H9 (cell line): ENCODE results near the gene NRXN3. TPM values are rescaled to one million over a fixed set of nuclear protein-coding genes. Genes with fewer than 3 reads are reported as not detected.

Experiments
- DNase-seq: peaks from one replicate; pipeline ENCODE4 v3.0.0-alpha.2; 2017
- H2AFZ ChIP-seq: one replicate; pipeline ENCODE4 v1.6.1; 2013; ENCODE audit warnings: mild to moderate bottlenecking, low read length, control low read depth, moderate library complexity
- H2AK5ac ChIP-seq: 2 replicates; pipeline ENCODE4 v1.6.1; 2013; ENCODE audit warnings: low read length, control low read depth, mixed read lengths; ENCODE audit not compliant: insufficient read length
- H2BK120ac ChIP-seq: one replicate; pipeline ENCODE4 v1.6.1; 2013; ENCODE audit warnings: low read depth, mild to moderate bottlenecking, low read length, control low read depth, inconsistent platforms; ENCODE audit not compliant: poor library complexity, severe bottlenecking
- H2BK12ac ChIP-seq: 2 replicates; pipeline ENCODE4 v1.6.1; 2013; ENCODE audit warnings: low read length, control low read depth, mixed read lengths, low read depth; ENCODE audit not compliant: insufficient read length
- H2BK15ac ChIP-seq: 2 replicates; pipeline ENCODE4 v1.6.1; 2013; ENCODE audit warnings: low read depth, low read length, control low read depth
- H2BK20ac ChIP-seq: one replicate; pipeline ENCODE4 v1.6.1; 2013; ENCODE audit warnings: low read depth, mild to moderate bottlenecking, low read length, control low read depth, inconsistent platforms; ENCODE audit not compliant: poor library complexity, severe bottlenecking
- H2BK5ac ChIP-seq: 2 replicates; pipeline ENCODE4 v1.6.1; 2013; ENCODE audit warnings: low read length, control low read depth, mixed read lengths; ENCODE audit not compliant: insufficient read length
- H3K14ac ChIP-seq: 2 replicates; pipeline ENCODE4 v1.6.1; 2013; ENCODE audit warnings: low read length, control low read depth; ENCODE audit not compliant: insufficient read depth
- H3K18ac ChIP-seq: 2 replicates; pipeline ENCODE4 v1.6.1; 2013; ENCODE audit warnings: low read depth, mild to moderate bottlenecking, mixed read lengths, low read length, control low read depth; ENCODE audit not compliant: insufficient read length
- H3K23ac ChIP-seq: 2 replicates; pipeline ENCODE4 v1.6.1; 2013; ENCODE audit warnings: low read length, control low read depth, mixed read lengths, low read depth; ENCODE audit not compliant: insufficient read length
- H3K23me2 ChIP-seq: 2 replicates; pipeline ENCODE4 v1.6.1; 2013; ENCODE audit warnings: low read depth, mild to moderate bottlenecking, mixed read lengths, low read length, control low read depth; ENCODE audit not compliant: insufficient read length, poor library complexity, severe bottlenecking
- H3K27ac ChIP-seq: 2 replicates; pipeline ENCODE4 v1.5.1; 2013; ENCODE audit warnings: low read length, control low read depth, mixed read lengths, low read depth; ENCODE audit not compliant: insufficient read length
- H3K27me3 ChIP-seq: 2 replicates; pipeline ENCODE4 v1.6.1; 2013; ENCODE audit warnings: low read length, control low read depth, inconsistent platforms; ENCODE audit not compliant: insufficient read depth
- H3K4ac ChIP-seq: 2 replicates; pipeline ENCODE4 v1.6.1; 2013; ENCODE audit warnings: low read depth, mild to moderate bottlenecking, control low read depth, inconsistent platforms, low read length, moderate library complexity
- H3K4me1 ChIP-seq: 2 replicates; pipeline ENCODE4 v1.6.1; 2013; ENCODE audit warnings: low read length, control low read depth, inconsistent platforms; ENCODE audit not compliant: insufficient read depth
- H3K4me2 ChIP-seq: 2 replicates; pipeline ENCODE4 v1.6.1; 2013; ENCODE audit warnings: low read length, control low read depth, mixed read lengths; ENCODE audit not compliant: insufficient read length, insufficient read depth
- H3K56ac ChIP-seq: 2 replicates; pipeline ENCODE4 v1.6.1; 2013; ENCODE audit warnings: low read depth, mild to moderate bottlenecking, mixed read lengths, low read length, control low read depth; ENCODE audit not compliant: insufficient read length
- H3K79me1 ChIP-seq: 2 replicates; pipeline ENCODE4 v1.6.1; 2013; ENCODE audit warnings: low read depth, mild to moderate bottlenecking, moderate library complexity, low read length, control low read depth, inconsistent platforms; ENCODE audit not compliant: insufficient read depth, poor library complexity, severe bottlenecking
- H3K79me2 ChIP-seq: 2 replicates; pipeline ENCODE4 v1.6.1; 2013; ENCODE audit warnings: low read length, control low read depth, inconsistent platforms; ENCODE audit not compliant: insufficient read depth
- H3K9ac ChIP-seq: 2 replicates; pipeline ENCODE4 v1.6.1; 2013; ENCODE audit warnings: low read length, control low read depth, mixed read lengths; ENCODE audit not compliant: insufficient read length; ENCODE audit errors: extremely low read depth
- H3K9me3 ChIP-seq: one replicate; pipeline ENCODE4 v1.6.1; 2013; ENCODE audit warnings: low read depth, low read length, inconsistent platforms; ENCODE audit not compliant: control insufficient read depth
- H3T11ph ChIP-seq: one replicate; pipeline ENCODE4 v1.6.1; 2013; ENCODE audit warnings: mild to moderate bottlenecking, low read length, control low read depth, inconsistent platforms
- H4K20me1 ChIP-seq: one replicate; pipeline ENCODE4 v1.6.1; 2013; ENCODE audit not compliant: control insufficient read depth, insufficient read length, insufficient read depth
- H4K5ac ChIP-seq: 2 replicates; pipeline ENCODE4 v1.6.1; 2013; ENCODE audit warnings: low read depth, mild to moderate bottlenecking, mixed read lengths, low read length, control low read depth; ENCODE audit not compliant: insufficient read length
- H4K8ac ChIP-seq: replicated peaks from 2 replicates; pipeline ENCODE4 v1.6.1; 2013; ENCODE audit warnings: low read length, control low read depth, mixed read lengths, low read depth; ENCODE audit not compliant: insufficient read length
- H4K91ac ChIP-seq: 2 replicates; pipeline ENCODE4 v1.6.1; 2013; ENCODE audit warnings: low read depth, mild to moderate bottlenecking, moderate library complexity, mixed read lengths, low read length, control low read depth; ENCODE audit not compliant: insufficient read length
- H3K27ac Mint-ChIP-seq, 3 experiments: 2 replicates in 2 of 3; 3 replicates in 1 of 3; pipeline ENCODE4 v1.8.0; 2020 to 2021; ENCODE audit warnings: mixed read lengths in 3 of 3, mild to moderate bottlenecking in 1 of 3, moderate library complexity in 1 of 3
- H3K27me3 Mint-ChIP-seq: 2 replicates; pipeline ENCODE4 v1.8.0; 2021; ENCODE audit warnings: low read depth, mild to moderate bottlenecking, moderate library complexity, mixed read lengths
- H3K36me3 Mint-ChIP-seq, 3 experiments: 2 replicates in 2 of 3; 3 replicates in 1 of 3; pipeline ENCODE4 v1.8.0; 2020 to 2021; ENCODE audit warnings: low read depth in 3 of 3, mixed read lengths in 3 of 3; ENCODE audit not compliant: insufficient read depth in 1 of 3
- H3K4me1 Mint-ChIP-seq, 2 experiments: 2 replicates each; pipeline ENCODE4 v1.8.0; 2020; ENCODE audit warnings: mixed read lengths in 2 of 2
- H3K4me3 Mint-ChIP-seq, 2 experiments: 2 replicates in 1 of 2; 3 replicates in 1 of 2; pipeline ENCODE4 v1.8.0; 2020 to 2021; ENCODE audit warnings: mild to moderate bottlenecking in 2 of 2, mixed read lengths in 2 of 2, moderate library complexity in 1 of 2
- H3K9me3 Mint-ChIP-seq, 2 experiments: 2 replicates in 1 of 2; 3 replicates in 1 of 2; pipeline ENCODE4 v1.8.0; 2020; ENCODE audit warnings: mild to moderate bottlenecking in 2 of 2, mixed read lengths in 2 of 2, moderate library complexity in 1 of 2
- WGBS: extraction: QIAGEN DNeasy Blood & Tissue Kit; methylation state at CpG from one replicate; pipeline ENCODE4 v1.1.7; 2013; ENCODE audit warnings: missing lambda C conversion rate, low lambda C conversion rate, mixed read lengths; ENCODE audit not compliant: insufficient read length; ENCODE audit errors: extremely low coverage; 5-methylcytosine and 5-hydroxymethylcytosine counted together
- total RNA-seq: library from RNA; stranded (reverse); gene quantifications from 2 replicates; pipeline ENCODE4 v1.2.1, GENCODE V29; 2021
- TF ChIP-seq, protein P1 (sequence below): fragments of 200-600 bp; sonication (generic); conservative IDR thresholded peaks from 3 replicates; pipeline ENCODE4 v1.8.0; 2021; ENCODE audit warnings: antibody characterized with exemption, mild to moderate bottlenecking

Gene NRXN3
- total RNA-seq, 1 experiment from 2014 or later = 1.8 TPM

- Histone ChIP-seq H2BK5ac (no peak overlapping the region), H4K5ac (no peak overlapping the region), H3K23me2 (no peaks in the 10 kb centered on the region), H4K20me1 (no peaks in the 10 kb centered on the region), H2BK20ac (no peak overlapping the region), H3K27me3 (no peaks in the 10 kb centered on the region), H3K23ac (no peak overlapping the region), H3K27ac (no peak overlapping the region), H3K56ac (no peak overlapping the region), H3K14ac (no peak overlapping the region), H3K9ac (no peak overlapping the region), H4K91ac (no peak overlapping the region), H4K8ac (no peak overlapping the region), H2BK120ac (no peak overlapping the region), H3T11ph (no peak overlapping the region), H3K4ac (no peak overlapping the region), H2BK12ac (no peak overlapping the region), H3K79me2 (no peaks in the 10 kb centered on the region), H2AFZ (no peak overlapping the region), H3K4me2 (no peak overlapping the region), H2BK15ac (no peak overlapping the region), H2AK5ac (no peak overlapping the region), H3K79me1 (no peaks in the 10 kb centered on the region), H3K4me1 (no peaks in the 10 kb centered on the region), H3K9me3 (no peaks in the 10 kb centered on the region), H3K18ac (no peak overlapping the region)
- Mint-ChIP-seq H3K9me3 (peaks cover 0 to 4% of the 10 kb centered on the region in 2 experiments; a peak in 3 of 5 replicates), H3K27ac (no peak overlapping the region), H3K36me3 (no peaks in the 10 kb centered on the region), H3K4me3 (no peak overlapping the region), H3K4me1 (peaks cover 5 to 6% of the 10 kb centered on the region in 2 experiments; a peak in 3 of 4 replicates), H3K27me3 (peaks cover 5% of the 10 kb centered on the region)
- TF ChIP-seq, protein P1, sequence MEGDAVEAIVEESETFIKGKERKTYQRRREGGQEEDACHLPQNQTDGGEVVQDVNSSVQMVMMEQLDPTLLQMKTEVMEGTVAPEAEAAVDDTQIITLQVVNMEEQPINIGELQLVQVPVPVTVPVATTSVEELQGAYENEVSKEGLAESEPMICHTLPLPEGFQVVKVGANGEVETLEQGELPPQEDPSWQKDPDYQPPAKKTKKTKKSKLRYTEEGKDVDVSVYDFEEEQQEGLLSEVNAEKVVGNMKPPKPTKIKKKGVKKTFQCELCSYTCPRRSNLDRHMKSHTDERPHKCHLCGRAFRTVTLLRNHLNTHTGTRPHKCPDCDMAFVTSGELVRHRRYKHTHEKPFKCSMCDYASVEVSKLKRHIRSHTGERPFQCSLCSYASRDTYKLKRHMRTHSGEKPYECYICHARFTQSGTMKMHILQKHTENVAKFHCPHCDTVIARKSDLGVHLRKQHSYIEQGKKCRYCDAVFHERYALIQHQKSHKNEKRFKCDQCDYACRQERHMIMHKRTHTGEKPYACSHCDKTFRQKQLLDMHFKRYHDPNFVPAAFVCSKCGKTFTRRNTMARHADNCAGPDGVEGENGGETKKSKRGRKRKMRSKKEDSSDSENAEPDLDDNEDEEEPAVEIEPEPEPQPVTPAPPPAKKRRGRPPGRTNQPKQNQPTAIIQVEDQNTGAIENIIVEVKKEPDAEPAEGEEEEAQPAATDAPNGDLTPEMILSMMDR = no peak
- no peak for DNase-seq
- WGBS = no CpG with 5 or more reads among the region's 2 CpGs
Observed at GRCh38 chr14:78933166-78933565, 763.0 kb downstream of the NRXN3 start.
